GM12864 (cell line): Measurements from ENCODE around the gene ATG5.
"Not testable (repeated sequence)": the region's sequence is repeated elsewhere in the genome, so short reads cannot be mapped to it uniquely, and the experiment has no call there.

ENCODE experiments used
- DNase-seq: peaks from one replicate; pipeline ENCODE4 v3.0.0-alpha.2; 2011; ENCODE audit warnings: low read depth
- H3K4me3 ChIP-seq: 2 replicates; pipeline ENCODE4 v1.5.1; 2011; ENCODE audit warnings: mild to moderate bottlenecking, low read depth, low read length, control low read depth
- CTCF ChIP-seq: IDR thresholded peaks from 2 replicates; pipeline ENCODE4 v1.5.1; 2011; ENCODE audit warnings: low read depth, mild to moderate bottlenecking, moderate library complexity, low read length, control low read depth, inconsistent platforms; ENCODE audit errors: missing control alignments

The ATG5 gene

GRCh38 chr6:106156863-106157262 lies 168.7 kb downstream of the ATG5 start:
- DNase-seq, result no peak
- no peak overlapping the region for H3K4me3 ChIP-seq
- TF ChIP-seq CTCF, result no peak

- TF ChIP-seq CTCF, result no peak
- DNase-seq, result no peak
- no peak overlapping the region for H3K4me3 ChIP-seq
Measured at GRCh38 chr6:106156413-106156812, 169.1 kb downstream of the ATG5 start.

- H3K4me3 ChIP-seq, result no peak overlapping the region
- no peak for DNase-seq
- no peak for TF ChIP-seq CTCF
Measured at GRCh38 chr6:106155219-106155830, 170.2 kb downstream of the ATG5 start.

GRCh38 chr6:106154326-106154725 lies 171.2 kb downstream of the ATG5 start:
- TF ChIP-seq CTCF, result no peak
- no peak overlapping the region for H3K4me3 ChIP-seq
- no peak for DNase-seq

GRCh38 chr6:106152952-106153351 lies 172.6 kb downstream of the ATG5 start:
- TF ChIP-seq CTCF, result no peak
- no peak overlapping the region for H3K4me3 ChIP-seq
- no peak for DNase-seq

GRCh38 chr6:106152476-106152875 lies 173.1 kb downstream of the ATG5 start:
- DNase-seq, H3K4me3 ChIP-seq: not testable (repeated sequence)

- H3K4me3 ChIP-seq, result no peak overlapping the region
- no peak for TF ChIP-seq CTCF
- DNase-seq, result no peak
Measured at GRCh38 chr6:106149472-106150069, 176.0 kb downstream of the ATG5 start.
